NOMO-1 treated with DMSO at 0.1 percent for 48 hours (cell line): Measurements from ENCODE around the gene CHD2.
"Not testable (repeated sequence)": the region's sequence is repeated elsewhere in the genome, so short reads cannot be mapped to it uniquely, and the experiment has no call there.

ENCODE experiments used
- DNase-seq: peaks from one replicate; lab custom pipeline; 2025; ENCODE audit not compliant: unreplicated experiment; lab: John Stamatoyannopoulos, UW

CHD2 gene

DNA sequence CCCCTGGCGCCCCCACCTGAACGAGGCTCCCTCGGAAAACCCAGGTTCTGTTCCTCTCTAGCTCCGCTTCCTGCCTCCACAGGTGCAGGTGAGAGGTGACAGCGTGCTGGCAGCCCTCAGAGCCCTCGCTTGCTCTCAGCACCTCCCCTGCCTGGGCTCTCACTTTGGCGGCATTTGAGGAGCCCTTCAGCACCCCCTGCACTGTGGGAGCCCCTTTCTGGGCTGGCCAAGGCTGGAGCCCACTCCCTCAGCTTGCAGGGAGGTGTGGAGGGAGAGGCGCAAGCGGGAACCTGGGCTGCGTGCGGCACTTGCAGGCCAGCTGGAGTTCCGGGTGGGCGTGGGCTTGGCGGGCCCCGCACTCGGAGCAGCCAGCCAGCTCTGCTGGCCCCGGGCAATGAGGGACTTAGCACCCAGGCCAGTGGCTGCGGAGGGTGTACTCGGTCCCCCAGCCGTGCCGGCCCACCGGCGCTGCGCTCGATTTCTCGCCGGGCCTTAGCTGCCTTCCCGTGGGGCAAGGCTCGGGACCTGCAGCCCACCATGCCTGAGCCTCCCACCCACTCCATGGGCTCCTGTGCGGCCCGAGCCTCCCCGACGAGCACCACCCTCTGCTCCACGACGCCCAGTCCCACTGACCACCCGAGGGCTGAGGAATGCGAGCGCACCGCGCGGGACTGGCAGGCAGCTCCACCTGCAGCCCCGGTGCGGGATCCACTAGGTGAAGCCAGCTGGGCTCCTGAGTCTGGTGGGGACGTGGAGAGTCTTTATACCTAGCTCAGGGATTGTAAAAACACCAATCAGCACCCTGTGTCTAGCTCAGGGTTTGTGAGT lies 131.6 kb downstream of the CHD2 start:
- not testable (repeated sequence) for DNase-seq

DNA sequence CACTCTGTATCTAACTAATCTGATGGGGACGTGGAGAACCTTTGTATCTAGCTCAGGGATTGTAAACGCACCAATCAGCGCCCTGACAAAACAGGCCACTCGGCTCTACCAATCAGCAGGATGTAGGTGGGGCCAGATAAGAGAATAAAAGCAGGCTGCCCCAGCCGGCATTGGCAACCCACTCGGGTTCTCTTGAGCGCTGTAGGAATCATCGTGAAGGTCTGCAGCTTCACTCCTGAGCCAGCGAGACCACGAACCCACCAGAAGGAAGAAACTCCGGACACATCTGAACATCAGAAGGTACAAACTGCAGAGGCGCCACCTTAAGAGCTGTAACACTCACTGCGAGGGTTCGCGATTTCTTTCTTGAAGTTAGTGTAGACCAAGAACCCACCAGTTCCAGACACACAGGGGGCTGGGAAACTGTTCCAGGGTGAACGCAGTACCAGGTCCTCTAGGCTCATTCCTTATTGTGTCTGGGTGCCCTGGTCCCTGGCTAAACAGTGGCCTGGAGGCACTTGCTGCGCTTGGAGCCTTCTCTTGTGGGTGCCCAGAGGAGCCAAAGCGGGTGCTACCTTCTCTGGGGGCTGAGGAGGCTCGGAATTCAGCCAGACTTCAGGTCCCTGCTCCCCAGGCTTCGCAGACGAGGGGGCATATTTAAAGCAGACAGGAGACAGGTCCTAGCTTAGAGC lies 132.5 kb downstream of the CHD2 start:
- not testable (repeated sequence) for DNase-seq

DNA sequence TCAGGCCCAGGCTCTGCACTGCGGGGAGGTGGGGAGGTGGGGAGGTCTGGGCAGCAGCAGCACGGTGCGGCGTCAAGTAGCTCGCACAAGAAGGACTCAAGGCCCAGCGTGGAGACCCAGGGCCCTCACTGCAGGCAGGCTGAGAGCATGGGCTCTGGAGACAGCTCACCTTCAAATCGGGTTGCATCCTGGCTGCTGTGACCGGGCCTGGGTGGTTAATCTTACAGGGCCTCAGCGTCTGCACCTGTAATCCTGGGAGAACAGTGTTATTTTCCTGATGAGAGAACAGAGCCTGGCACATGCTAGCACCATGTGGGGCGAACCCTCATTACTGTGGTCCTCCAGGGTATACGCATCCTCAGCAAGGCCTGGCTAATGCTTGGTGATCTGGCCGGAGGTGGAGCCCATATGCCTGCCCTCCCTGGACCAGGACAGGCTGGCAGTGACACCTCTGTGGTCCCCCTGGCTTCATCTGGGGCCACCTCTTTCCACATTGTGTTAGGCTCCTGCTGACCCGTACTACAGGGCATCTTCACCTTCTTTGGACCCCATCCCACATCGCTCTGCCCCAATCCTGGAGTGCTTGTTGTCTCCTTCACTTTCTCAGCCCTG lies 133.4 kb downstream of the CHD2 start:
- DNase-seq, result no peak

DNA sequence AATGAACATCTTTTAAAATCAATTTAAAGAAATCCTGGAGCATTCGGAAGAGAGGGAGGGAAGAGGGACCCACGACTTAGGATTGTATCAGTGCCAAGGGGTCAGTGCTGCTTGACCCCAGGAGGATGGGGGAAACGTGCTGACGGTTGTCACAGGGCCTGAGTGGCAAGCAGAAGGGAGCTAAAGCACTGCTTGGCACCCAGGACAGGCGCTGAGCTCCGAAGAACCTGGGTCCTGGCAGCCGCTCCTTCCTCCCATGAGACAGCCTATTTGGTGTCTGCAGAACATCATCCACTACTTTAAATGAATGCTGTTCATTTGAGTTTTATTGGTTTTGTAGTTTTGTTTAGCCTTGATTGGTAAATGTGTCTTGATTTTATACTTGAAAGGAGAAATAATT lies 134.4 kb downstream of the CHD2 start:
- DNase-seq, result no peak

DNA sequence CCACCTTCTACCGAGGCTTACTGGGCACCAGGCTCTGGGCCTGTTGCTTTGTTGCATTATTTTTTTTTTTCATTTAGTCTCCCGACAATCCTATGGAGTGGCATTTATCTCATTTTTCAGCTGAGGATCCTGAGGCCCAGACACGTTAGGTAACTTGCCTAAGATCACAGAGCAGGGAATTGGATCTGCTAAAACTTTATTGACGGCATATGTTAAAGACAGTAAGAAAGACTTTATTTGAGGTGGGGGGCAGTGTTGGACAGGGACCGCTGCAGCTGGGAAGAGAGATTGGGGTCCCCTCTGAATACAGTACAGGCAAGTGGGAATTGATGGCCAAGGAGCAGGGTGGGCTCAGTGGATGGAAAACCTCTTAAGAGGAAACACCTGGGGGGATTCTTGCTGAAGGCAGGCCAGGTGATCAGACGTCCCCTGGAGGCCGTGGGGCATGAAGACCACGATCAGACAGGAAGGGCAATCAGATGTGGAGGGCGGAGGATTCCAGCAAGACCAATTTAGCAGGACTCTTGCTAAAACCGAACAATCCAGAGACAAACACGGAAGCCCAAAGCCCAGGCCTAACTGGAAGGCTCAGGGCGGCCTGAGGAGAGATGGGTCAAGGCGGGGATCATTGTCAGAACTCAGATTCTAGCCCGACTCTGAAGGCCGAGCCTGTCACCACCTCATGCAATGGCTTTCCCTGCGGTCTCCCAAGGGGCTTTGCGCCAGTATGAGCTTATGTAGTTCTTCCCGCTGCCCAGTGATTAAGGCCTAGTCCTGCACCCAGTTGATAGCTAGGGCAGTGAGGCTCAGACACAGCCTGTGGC lies 135.2 kb downstream of the CHD2 start:
- DNase-seq, result no peak

DNA sequence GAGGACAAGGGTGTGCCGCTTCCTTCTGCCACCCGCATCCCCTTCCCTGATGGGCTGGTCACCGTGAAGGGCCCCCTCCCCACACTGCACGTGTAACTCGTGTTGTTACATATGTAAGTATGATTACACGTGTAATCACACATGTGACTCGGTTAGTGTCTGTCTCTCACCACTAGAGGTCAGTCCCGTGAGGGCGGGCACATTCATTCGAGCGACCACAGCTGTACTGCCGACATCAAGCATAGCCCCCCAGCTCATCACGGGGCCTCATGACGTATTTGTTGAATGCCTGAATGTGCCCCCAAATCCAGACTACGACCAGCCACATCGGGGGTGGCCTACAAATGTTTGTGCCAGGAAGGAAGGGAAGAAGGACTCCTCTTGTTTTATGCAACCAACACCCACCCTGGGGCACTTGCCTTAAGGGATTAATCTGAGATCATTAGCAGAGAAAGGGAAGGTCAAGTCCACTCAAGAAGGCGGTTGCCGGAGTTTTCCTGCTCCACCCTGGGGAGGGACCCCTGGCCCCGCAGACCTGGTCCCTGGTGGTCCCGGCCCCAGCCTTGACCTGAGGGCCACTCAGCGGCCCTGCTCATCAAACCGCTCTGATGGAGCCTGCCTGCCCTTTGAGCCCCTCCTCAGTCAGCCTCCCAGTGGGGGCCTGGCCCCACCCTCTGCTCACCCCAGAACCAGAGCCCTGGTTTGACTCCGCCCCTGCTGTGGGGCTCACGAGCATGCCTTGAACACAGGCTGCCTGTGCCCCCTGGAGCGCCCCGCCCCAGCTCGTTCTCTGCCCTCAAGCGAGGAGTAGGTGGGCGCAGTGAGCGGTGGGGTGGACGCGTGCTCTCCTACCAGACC lies 136.1 kb downstream of the CHD2 start:
- peak; percentile 63 for DNase-seq

DNA sequence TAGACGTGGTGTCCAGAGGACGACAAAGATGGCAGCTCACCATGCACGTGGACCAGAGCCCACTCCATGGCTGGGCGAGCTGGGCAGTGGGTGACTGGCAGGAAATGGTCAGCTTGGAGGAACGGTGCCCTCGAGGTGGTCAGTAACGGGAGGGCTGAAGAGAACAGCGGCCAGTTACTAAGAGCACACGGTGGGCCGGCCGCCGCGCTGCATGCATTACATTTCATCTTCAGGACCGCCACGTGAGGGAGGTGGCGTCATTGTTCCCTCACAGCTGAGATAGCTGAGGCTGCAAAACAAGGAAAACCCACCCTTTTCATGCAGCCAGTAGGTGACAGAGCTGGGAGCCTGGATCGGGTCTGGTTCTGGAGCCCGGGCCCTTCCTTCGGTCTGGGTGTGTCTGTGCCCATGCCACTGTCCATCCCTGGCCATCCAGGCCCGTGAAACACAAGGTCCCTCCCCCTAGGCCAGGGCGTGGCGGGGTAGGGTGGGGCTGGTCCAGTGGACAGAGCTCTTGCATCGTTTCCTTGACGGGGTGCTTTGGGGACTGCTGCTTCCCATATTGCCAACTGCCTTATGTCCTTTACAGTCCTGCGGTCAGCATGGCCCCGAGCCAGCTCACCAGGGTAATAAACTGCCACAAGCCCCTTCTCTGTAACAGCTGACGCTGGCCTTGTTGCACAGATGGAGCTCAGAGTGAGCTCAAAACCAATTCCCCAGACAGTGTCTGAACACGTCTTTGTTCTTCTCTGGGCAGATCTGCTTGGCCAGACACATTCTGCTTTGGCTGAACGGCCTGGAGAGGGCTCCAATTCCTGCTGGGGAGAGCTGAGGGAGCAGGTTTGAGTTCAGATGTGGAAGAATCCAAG lies 137.1 kb downstream of the CHD2 start:
- peak; percentile 91 for DNase-seq

DNA sequence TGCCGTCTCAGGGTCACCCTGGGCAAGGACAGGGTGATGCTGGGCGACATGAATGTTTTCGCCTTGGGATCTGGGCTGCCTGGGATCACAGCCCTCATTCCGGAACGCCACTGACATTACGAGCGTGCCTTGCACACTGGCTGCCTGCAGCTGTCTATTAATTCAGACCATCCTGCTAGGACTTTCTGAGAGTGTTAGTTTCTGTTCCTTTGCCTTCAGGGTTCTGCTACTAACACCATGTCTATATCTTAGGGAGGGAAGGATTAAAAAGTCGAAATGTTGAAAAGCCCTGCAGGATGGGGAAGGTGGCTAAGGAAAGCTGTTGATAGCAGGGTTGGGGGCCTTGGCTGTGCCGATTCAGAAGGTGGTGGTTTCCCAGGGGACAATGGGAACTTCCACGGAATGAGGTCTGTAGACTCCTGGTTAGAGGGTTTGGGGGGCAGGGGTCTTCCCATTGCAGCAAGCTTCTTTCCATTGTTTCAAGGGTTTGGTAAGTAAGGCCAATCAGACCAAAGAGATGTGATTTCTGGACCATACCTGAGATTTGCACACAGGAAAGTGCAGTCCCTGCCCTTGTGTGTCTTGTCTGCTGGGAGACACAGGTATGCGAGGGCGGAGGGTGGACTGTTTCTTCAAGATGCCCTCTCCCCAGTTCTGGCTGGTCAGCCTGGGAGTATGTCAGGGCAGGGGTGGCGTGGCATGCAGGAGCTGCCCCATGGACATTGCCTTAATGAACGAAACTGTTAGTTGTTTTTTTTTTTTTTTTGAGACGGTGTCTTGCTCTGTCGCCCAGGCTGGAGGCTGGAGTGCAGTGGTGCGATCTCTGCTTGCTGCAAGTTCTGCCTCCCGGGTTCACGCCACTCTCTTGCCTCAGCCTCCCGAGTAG lies 137.9 kb downstream of the CHD2 start:
- peak; percentile 34 for DNase-seq

DNA sequence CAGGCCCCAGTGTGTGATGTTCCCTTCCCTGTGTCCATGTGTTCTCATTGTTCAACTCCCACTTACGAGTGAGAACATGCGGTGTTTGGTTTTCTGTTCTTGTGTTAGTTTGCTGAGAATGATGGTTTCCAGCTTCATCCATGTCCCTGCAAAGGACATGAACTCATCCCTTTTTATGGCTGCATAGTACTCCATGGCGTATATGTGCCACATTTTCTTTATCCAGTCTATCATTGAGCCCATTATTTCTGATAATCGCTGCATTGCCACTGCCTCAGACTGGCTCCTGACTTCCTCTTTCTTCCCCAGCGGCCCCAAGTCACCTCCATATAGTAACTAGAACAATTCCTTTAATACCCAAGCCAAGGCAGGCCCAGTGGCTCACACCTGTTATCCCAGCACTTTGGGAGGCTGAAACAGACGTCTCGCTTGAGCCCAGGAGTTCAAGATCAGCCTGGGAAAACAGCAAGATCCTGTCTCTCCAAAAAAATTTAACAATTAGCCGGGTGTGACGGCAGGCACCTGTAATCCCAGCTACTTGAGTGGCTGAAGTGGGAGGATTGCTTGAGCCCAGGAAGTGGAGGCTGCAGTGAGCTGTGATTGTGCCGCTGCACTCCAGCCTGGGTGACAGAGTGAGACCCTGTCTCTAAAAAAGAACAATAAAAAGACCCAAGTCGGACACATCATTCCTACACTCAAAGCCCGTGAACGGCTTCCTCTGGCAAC lies 139.6 kb downstream of the CHD2 start:
- peak; percentile 43 for DNase-seq

DNA sequence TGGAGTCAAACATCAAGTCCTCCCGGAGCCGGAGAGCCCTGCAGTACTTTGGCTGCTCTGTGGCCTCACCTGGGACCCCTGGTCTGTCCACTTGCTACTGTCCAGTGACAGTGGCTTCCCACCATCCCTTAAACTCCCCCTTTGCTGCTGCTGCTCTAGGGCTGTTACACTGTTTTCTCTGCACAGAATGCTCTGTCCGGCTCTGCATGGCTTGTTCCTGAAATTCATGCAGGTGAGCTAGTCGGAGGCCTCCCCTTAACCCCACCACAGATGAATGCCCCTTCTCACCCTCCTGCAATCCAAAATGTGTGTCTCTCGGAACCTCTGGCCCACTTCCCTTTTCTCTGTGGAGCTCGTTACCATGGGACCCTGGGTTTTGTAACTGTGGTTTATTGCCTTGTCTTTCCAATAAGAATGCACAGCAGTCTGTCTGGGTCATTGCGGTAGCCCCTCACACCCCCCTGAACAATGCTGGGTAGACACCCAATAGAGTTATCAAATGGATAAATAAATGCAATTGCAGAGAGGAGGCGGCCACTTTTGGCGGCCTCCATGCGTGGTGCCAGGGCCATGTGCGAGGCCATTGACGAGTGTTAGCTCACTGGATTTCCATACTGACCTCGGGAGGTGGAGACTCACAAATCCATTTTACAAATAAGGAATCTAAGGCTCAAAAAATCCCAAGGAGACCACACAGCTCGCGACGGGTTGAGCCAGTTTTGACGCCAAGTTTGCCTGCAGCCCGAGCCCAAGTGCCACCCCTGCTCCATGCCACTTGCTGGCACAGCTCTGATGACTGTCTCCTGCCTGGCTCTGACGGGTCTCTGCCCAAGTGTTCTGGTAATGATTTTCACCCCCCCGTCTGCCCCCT lies 140.4 kb downstream of the CHD2 start:
- DNase-seq, result peak; percentile 41

DNA sequence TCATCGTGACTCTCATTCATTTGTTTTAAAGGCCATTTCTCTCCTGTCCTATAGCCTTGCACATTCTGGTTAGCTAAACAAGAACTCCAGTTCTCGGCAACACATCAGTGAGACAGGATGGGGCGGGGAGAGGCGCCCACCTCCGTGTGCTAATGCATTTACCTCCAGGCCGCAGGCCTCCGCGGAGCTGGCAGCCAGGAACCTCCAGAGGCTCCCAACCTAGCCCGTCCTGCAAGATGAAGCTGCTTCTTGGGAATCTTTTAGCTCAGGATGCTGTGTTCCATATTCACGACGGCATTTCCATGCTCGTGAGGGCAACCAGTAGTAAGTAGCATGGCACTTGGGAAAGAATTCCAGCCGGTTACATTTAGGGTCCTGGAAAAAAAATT lies 141.0 kb downstream of the CHD2 start:
- DNase-seq, result no peak

DNA sequence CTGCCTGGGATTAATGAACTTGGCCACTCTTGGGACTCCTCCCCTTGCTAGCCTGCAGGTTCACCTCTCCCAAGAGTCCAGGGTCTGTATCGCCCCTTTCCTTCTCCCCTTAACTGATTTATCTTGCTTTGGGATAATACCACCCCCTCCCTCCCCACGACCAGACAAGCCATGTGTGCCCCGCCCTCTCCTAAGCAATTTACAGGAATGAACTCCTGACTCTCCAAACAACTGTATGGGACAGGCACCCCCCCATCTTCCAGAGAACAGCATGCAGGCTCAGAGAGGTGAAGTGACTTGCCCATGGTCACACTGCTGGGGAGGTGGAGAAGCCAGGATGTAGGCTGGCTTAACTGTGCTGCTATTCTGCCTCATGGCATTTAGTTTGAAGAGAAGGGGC lies 142.1 kb downstream of the CHD2 start:
- DNase-seq, result no peak

DNA sequence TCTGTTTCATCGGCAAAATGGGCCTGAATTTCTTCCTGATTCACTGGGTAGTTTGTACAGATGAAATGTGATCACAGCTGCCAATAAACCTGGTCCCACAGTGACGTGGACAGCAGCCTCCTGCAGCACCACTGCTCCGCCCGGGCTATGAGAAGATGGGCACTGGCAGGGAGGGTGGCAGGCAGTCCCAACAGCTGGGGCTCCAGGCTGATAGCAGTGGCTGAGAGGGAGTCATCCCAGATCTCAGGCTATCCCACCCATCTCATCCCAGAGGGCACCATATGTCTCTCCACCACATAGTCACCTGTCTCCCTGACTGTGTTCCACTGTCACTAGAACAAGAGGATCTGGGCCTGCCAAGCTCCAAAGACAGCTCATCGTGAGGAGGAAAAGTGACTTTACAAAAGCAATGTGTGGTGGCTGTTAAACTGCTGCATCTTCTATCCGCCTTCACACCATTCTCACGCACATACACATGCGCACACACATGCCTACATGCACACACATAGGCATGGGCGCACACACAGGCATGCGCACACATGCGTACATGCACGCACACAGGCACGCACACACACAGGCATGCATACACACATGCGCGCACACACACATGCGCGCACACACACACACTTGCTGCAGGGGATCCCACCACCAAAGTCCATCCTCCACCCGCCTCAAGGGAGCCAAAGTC lies 142.7 kb downstream of the CHD2 start:
- no peak for DNase-seq

DNA sequence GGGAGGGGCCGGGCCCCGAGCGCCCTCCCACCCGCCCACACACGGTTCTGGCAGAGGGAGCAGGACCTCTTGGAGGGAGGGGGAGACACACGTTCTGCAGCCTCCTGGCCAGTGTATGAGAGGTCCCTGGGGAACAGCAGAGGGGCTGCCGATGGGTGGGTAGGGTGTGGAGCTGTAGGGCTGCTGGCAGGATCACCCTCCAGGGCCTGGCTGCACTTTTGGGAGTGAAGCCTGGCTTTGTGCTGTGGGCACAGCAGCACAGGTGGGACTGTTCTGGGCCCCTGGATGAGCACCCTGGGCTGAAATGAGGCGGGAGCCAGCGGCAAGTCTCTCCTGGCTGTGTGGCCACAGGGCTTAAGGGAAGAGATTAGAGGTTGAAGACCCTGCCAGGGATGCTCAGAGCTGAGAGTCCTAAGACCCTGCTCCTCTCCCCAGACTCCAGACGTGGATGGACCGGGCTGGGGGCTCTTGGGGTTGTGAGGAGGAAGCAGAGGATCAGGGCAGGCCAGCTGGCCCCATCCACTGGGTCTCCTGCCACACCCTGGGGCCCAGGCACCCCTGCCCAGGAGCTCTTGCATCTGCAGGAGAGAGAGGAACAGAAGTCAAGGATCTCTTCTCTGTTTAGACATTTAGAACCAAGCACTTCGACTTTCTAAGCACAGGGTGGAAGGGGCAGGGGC lies 143.6 kb downstream of the CHD2 start:
- no peak for DNase-seq

DNA sequence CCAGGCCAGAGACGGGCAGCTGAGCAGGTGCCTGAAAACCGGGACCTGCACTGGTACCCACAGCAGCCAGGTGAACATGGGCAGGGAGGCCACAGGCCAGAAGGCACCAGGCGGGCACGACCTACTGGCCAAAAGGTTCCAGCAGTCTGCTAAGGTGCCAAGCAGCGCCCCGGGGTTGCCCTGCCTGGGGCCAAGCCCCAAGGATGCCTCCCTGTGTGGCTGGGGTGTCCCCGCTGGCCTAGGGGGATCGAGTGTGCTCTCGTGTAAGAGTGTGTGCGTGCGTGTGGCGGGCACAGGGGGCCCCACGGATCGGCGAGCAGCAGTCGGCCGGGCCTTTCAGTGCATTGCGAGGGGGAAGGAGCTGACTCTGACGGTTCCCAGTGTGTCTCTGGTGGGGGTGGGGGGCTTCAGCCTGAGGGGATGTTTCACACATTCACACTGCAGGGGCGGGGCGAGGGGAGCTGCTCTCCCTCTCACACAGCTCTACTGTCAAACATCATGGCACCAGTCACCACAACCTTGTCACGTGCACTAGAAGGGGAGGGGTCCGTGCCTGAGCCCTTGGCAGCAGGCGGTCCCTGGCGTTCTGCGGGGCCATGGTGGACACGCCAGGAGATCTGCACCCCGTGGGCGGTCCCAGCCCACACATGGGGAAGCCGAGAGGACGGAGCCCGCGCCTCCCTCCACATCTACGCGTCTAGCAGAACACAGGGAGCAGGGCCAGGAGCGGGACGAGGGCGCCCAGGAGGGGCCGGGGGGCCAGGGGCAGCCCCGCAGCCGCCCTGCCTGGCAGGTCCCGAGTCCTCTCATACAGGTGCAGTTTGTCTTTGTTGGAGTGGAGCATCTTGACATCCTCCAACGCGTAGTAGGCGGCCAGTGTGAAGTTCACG lies 144.4 kb downstream of the CHD2 start:
- no peak for DNase-seq
